HepG2 (cell line): ENCODE data around the gene C6orf62. TPM values are rescaled to one million over a fixed set of nuclear protein-coding genes. Genes with fewer than 3 reads are reported as not detected.
A peak's percentile ranks its signal among the peaks of the same experiment; 100 is the strongest.

Experiments used
- BHLHE40 ChIP-seq: IDR thresholded peaks from 2 replicates; pipeline ENCODE4 v1.6.1; 2011; ENCODE audit warnings: low read length, improper control_type of control experiment
- CAMTA2 ChIP-seq: sonication (generic); formaldehyde crosslinking; IDR thresholded peaks from 2 replicates; pipeline ENCODE4 v1.4.0; 2020; ENCODE audit warnings: mild to moderate bottlenecking, missing genetic modification reagents, borderline replicate concordance
- CERS6 ChIP-seq: sonication (generic); formaldehyde crosslinking; IDR thresholded peaks from 2 replicates; pipeline ENCODE4 v1.5.0; 2020; ENCODE audit warnings: missing genetic modification reagents
- DDIT3 ChIP-seq: sonication (generic); formaldehyde crosslinking; IDR thresholded peaks from 2 replicates; pipeline ENCODE4 v1.4.0; 2020; ENCODE audit warnings: mild to moderate bottlenecking, missing genetic modification reagents
- GATAD2A ChIP-seq: IDR thresholded peaks from 2 replicates; pipeline ENCODE4 v1.6.1; 2016
- HMG20A ChIP-seq: IDR thresholded peaks from 2 replicates; pipeline ENCODE4 v1.6.1; 2016; ENCODE audit warnings: borderline replicate concordance
- KDM6A ChIP-seq: IDR thresholded peaks from 2 replicates; pipeline ENCODE4 v1.6.1; 2016; ENCODE audit warnings: low read depth
- NFE2 ChIP-seq: sonication (generic); formaldehyde crosslinking; IDR thresholded peaks from 2 replicates; pipeline ENCODE4 v1.4.0; 2020; ENCODE audit warnings: missing genetic modification reagents
- NR2F1 ChIP-seq, 2 experiments: fragments of 450-650 bp in 1 of 2; formaldehyde crosslinking in 1 of 2; IDR thresholded peaks; 2 replicates each; pipeline versions ENCODE4 v1.5.0 to v1.6.1; 2016 to 2020; ENCODE audit warnings: mild to moderate bottlenecking in 1 of 2, missing compliant biosample characterization in 1 of 2, missing genetic modification reagents in 1 of 2, moderate library complexity in 1 of 2
- POGZ ChIP-seq: sonication (generic); formaldehyde crosslinking; IDR thresholded peaks from 2 replicates; pipeline ENCODE4 v1.4.0; 2020; ENCODE audit warnings: mild to moderate bottlenecking, missing genetic modification reagents
- POLR2A ChIP-seq, 2 experiments: IDR thresholded peaks; 2 replicates each; pipeline ENCODE4 v1.6.1; 2011; ENCODE audit warnings: low read depth in 2 of 2, low read length in 2 of 2, mild to moderate bottlenecking in 1 of 2, moderate library complexity in 1 of 2; ENCODE audit not compliant: insufficient read depth in 1 of 2
- PRMT3 ChIP-seq: sonication (generic); formaldehyde crosslinking; IDR thresholded peaks from 2 replicates; pipeline ENCODE4 v1.8.1; 2022; ENCODE audit warnings: low read depth, mild to moderate bottlenecking, moderate library complexity, missing genetic modification reagents, borderline replicate concordance
- REPIN1 ChIP-seq: sonication (generic); formaldehyde crosslinking; IDR thresholded peaks from 2 replicates; pipeline ENCODE4 v1.8.0; 2022; ENCODE audit warnings: missing genetic modification reagents, low read depth, mild to moderate bottlenecking, borderline replicate concordance
- REST ChIP-seq, 2 experiments: IDR thresholded peaks; 2 replicates each; pipeline ENCODE4 v1.6.1; 2011 to 2012; ENCODE audit warnings: low read length in 2 of 2, borderline replicate concordance in 1 of 2, low read depth in 1 of 2, mild to moderate bottlenecking in 1 of 2, moderate library complexity in 1 of 2
- SRY ChIP-seq: sonication (generic); formaldehyde crosslinking; IDR thresholded peaks from 2 replicates; pipeline ENCODE4 v1.8.0; 2022; ENCODE audit warnings: mild to moderate bottlenecking, missing genetic modification reagents
- YEATS4 ChIP-seq: sonication (generic); formaldehyde crosslinking; IDR thresholded peaks from 2 replicates; pipeline ENCODE4 v1.4.0; 2020; ENCODE audit warnings: missing genetic modification reagents, borderline replicate concordance
- ZNF160 ChIP-seq: sonication (generic); formaldehyde crosslinking; IDR thresholded peaks from 2 replicates; pipeline ENCODE4 v1.8.0; 2022; ENCODE audit warnings: mild to moderate bottlenecking, inconsistent platforms, missing genetic modification reagents
- ZNF253 ChIP-seq: sonication (generic); formaldehyde crosslinking; IDR thresholded peaks from 2 replicates; pipeline ENCODE4 v1.8.0; 2022; ENCODE audit warnings: mild to moderate bottlenecking, missing genetic modification reagents, borderline replicate concordance
- ZNF317 ChIP-seq: sonication (generic); formaldehyde crosslinking; IDR thresholded peaks from 2 replicates; pipeline ENCODE4 v1.5.0; 2020; ENCODE audit warnings: mild to moderate bottlenecking, missing genetic modification reagents
- ZNF503 ChIP-seq: sonication (generic); formaldehyde crosslinking; IDR thresholded peaks from 2 replicates; pipeline ENCODE4 v1.4.0; 2020; ENCODE audit warnings: missing genetic modification reagents
- ZNF614 ChIP-seq: IDR thresholded peaks from 2 replicates; pipeline ENCODE4 v1.6.1; 2018; ENCODE audit warnings: missing biosample characterization, missing genetic modification reagents, inconsistent platforms, borderline replicate concordance
- ZNF747 ChIP-seq: sonication (generic); formaldehyde crosslinking; IDR thresholded peaks from 2 replicates; pipeline ENCODE4 v1.8.1; 2023; ENCODE audit warnings: missing genetic modification reagents, mild to moderate bottlenecking, borderline replicate concordance
- ZNF761 ChIP-seq: sonication (generic); formaldehyde crosslinking; conservative IDR thresholded peaks from 2 replicates; pipeline ENCODE4 v1.4.0; 2020; ENCODE audit warnings: mild to moderate bottlenecking, missing genetic modification reagents
- polyA plus RNA-seq, 8 experiments: library from polyadenylated mRNA; depleted of rRNA in 3 of 8; stranded (reverse) in 7 of 8; unstranded in 1 of 8; fragments of >200 nt; fragmentation: Illumina TruSeq in 4 of 8; extraction: Trizol in 4 of 8; gene quantifications; 2 replicates each; pipeline versions ENCODE4 v1.2.1 to v1.2.3, GENCODE V29; 2011 to 2016; ENCODE audit warnings: low read depth in 4 of 8, missing spikeins in 1 of 8, mixed read lengths in 1 of 8; ENCODE audit not compliant: insufficient read depth in 1 of 8
- total RNA-seq, 5 experiments: library from RNA; depleted of rRNA; stranded (reverse); fragments of >200 nt; fragmentation: Illumina TruSeq; extraction: Trizol; gene quantifications; 2 replicates each; pipeline ENCODE4 v1.2.3, GENCODE V29; 2016; ENCODE audit warnings: low read depth in 1 of 5

The C6orf62 gene
- total and polyA plus RNA-seq, 2 of the 13 experiments (the other 11 are each of a cell fraction or from before 2014, with no cell fraction given) = 54.8 to 90.4 TPM

- TF ChIP-seq REST (IDR thresholded peaks at IDR 0.05; ENCODE audit: borderline replicate concordance in 1 of 2, low read depth in 1 of 2, low read length in 2 of 2) (0 out of 4 replicates have a peak, but pooled peaks of 1 of the 2 experiments have one; percentile 44), ZNF761 (CRISPR knock-in tag) (0 out of 2 replicates have a peak, but pooled peaks have one; percentile 18), NFE2 (CRISPR knock-in tag) (no peak), CERS6 (CRISPR knock-in tag) (no peak), ZNF747 (CRISPR knock-in tag) (peak; percentile 62; the same call in 1 of the 2 replicates), POLR2A (IDR thresholded peaks at IDR 0.05; ENCODE audit: insufficient read depth in 1 of 2, low read depth in 2 of 2, low read length in 2 of 2) (peak; percentile 94 to 96), GATAD2A (peak; percentile 78), PRMT3 (CRISPR knock-in tag) (peak; percentile 95), BHLHE40 (peak; percentile 92), ZNF253 (CRISPR knock-in tag) (no peak; the same call in 1 of the 2 replicates), SRY (peak; percentile 88), POGZ (CRISPR knock-in tag) (peak; percentile 54; the same call in 1 of the 2 replicates), ZNF160 (CRISPR knock-in tag) (peak; percentile 90; the same call in 1 of the 2 replicates), ZNF317 (CRISPR knock-in tag) (peak; percentile 67; the same call in 1 of the 2 replicates), NR2F1 (CRISPR knock-in tag; IDR thresholded peaks at IDR 0.05) (peak; percentile 40 to 62; a peak in 3 of 4 replicates), ZNF503 (CRISPR knock-in tag) (peak; percentile 54), KDM6A (CRISPR knock-in tag) (0 out of 2 replicates have a peak, but pooled peaks have one; percentile 22), HMG20A (CRISPR knock-in tag) (peak; percentile 34; the same call in 1 of the 2 replicates), YEATS4 (CRISPR knock-in tag) (peak; percentile 100), DDIT3 (CRISPR knock-in tag) (no peak), ZNF614 (CRISPR knock-in tag) (peak; percentile 63; the same call in 1 of the 2 replicates), CAMTA2 (CRISPR knock-in tag) (0 out of 2 replicates have a peak, but pooled peaks have one; percentile 36), REPIN1 (CRISPR knock-in tag) (peak; percentile 65)
Observed at GRCh38 chr6:24721461-24722215, 2.7 kb upstream of the C6orf62 start (continued).
